Thyroid gland (tissue), 4 donors: ENCODE results near the gene RTN4RL1.

Experiments used
- POLR2A ChIP-seq, 2 donors: fragments of 450-650 bp; IDR thresholded peaks; one replicate each; pipeline ENCODE4 v1.6.1; 2017; ENCODE audit warnings: antibody characterized with exemption in 2 of 2, mild to moderate bottlenecking in 2 of 2, moderate library complexity in 1 of 2
- TF ChIP-seq, protein P1 (sequence below), 6 experiments: fragments of 200-600 bp in 3 of 6; fragments of 450-650 bp in 3 of 6; sonication (generic) in 3 of 6; IDR thresholded peaks; one replicate each; pipeline ENCODE4 v1.5.1; 2016 to 2019; ENCODE audit warnings: antibody characterized with exemption in 6 of 6, mild to moderate bottlenecking in 2 of 6, inconsistent platforms in 1 of 6, moderate library complexity in 1 of 6

DNA sequence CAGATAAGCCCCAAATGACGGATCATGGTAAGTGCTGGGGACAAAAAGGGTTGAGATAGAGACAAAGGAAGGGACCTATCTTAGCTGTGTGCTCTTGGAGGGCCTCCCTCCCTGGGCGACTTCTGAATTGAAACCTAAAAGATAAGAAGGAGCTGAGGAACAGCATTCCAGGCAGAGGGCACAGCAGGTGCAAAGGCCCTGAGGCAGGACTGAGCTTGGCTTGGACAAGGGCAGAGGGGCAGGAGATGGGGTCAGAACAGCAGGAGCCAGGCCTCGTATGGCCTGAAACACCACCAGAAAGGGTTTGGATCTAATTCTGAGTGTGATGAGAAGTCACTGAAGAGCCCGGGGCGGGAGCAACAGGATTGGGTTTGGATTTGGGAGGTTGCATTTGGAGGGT lies 75.4 kb downstream of the RTN4RL1 start:
- TF ChIP-seq, protein P1, sequence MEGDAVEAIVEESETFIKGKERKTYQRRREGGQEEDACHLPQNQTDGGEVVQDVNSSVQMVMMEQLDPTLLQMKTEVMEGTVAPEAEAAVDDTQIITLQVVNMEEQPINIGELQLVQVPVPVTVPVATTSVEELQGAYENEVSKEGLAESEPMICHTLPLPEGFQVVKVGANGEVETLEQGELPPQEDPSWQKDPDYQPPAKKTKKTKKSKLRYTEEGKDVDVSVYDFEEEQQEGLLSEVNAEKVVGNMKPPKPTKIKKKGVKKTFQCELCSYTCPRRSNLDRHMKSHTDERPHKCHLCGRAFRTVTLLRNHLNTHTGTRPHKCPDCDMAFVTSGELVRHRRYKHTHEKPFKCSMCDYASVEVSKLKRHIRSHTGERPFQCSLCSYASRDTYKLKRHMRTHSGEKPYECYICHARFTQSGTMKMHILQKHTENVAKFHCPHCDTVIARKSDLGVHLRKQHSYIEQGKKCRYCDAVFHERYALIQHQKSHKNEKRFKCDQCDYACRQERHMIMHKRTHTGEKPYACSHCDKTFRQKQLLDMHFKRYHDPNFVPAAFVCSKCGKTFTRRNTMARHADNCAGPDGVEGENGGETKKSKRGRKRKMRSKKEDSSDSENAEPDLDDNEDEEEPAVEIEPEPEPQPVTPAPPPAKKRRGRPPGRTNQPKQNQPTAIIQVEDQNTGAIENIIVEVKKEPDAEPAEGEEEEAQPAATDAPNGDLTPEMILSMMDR (IDR thresholded peaks at IDR 0.05) = no peak
- no peak for TF ChIP-seq POLR2A (IDR thresholded peaks at IDR 0.05)
